OCI-LY7 (cell line): ENCODE results near the gene DENND5B. TPM values are rescaled to one million over a fixed set of nuclear protein-coding genes. Genes with fewer than 3 reads are reported as not detected.

Experiments
- BruUV-seq: library from RNA; stranded (reverse); fragments of 400-500 nt; replicated peaks from 2 replicates; lab custom pipeline; 2021; lab: Mats Ljungman, UMichigan
- CTCF ChIA-PET: fragments of 300-600 bp; sonication (Branson Sonifier 250); formaldehyde crosslinking; loops from one replicate; lab custom pipeline; 2022; ENCODE audit warnings: antibody characterized with exemption; ENCODE audit not compliant: unreplicated experiment; lab: Charles Lee
- POLR2A ChIA-PET: fragments of 300-600 bp; sonication (Branson Sonifier 250); formaldehyde crosslinking; loops from one replicate; lab custom pipeline; 2022; ENCODE audit warnings: antibody characterized with exemption; lab: Charles Lee
- DNase-seq: peaks from one replicate; pipeline ENCODE4 v3.0.0-alpha.2; 2015; ENCODE audit warnings: low spot score
- H2AFZ ChIP-seq: fragments of 200-600 bp; sonication (generic), shearing (Covaris generic); 2 replicates; pipeline ENCODE4 v1.6.1; 2014; ENCODE audit warnings: mild to moderate bottlenecking, antibody characterized with exemption, low read length, moderate library complexity
- H3K27ac ChIP-seq: fragments of 200-600 bp; sonication (generic); 2 replicates; pipeline ENCODE4 v1.5.1; 2014; ENCODE audit warnings: mixed run types, low read depth, mild to moderate bottlenecking, moderate library complexity, low read length, inconsistent platforms; ENCODE audit not compliant: poor library complexity, severe bottlenecking
- H3K36me3 ChIP-seq: fragments of 200-600 bp; sonication (generic); 2 replicates; pipeline ENCODE4 v1.6.1; 2014; ENCODE audit warnings: mild to moderate bottlenecking, antibody characterized with exemption, low read length, moderate library complexity, mixed read lengths; ENCODE audit not compliant: insufficient read depth
- H3K4me1 ChIP-seq: fragments of 200-600 bp; sonication (generic); 2 replicates; pipeline ENCODE4 v1.5.1; 2014; ENCODE audit warnings: mild to moderate bottlenecking, low read length; ENCODE audit not compliant: insufficient read depth, poor library complexity, severe bottlenecking
- H3K4me2 ChIP-seq: fragments of 200-600 bp; sonication (generic); 2 replicates; pipeline ENCODE4 v1.6.1; 2014; ENCODE audit warnings: mild to moderate bottlenecking, low read length
- H3K4me3 ChIP-seq: fragments of 200-600 bp; sonication (generic); 2 replicates; pipeline ENCODE4 v1.5.1; 2014; ENCODE audit warnings: mild to moderate bottlenecking, low read depth, low read length; ENCODE audit not compliant: poor library complexity, severe bottlenecking
- H3K79me2 ChIP-seq: fragments of 200-600 bp; sonication (generic); 2 replicates; pipeline ENCODE4 v1.6.1; 2016; ENCODE audit warnings: low read depth, mild to moderate bottlenecking, low read length, moderate library complexity, mixed read lengths; ENCODE audit not compliant: insufficient read depth
- H3K9me2 ChIP-seq: fragments of 200-600 bp; sonication (generic); 2 replicates; pipeline ENCODE4 v1.6.1; 2016; ENCODE audit warnings: mild to moderate bottlenecking, low read length, mixed read lengths; ENCODE audit not compliant: insufficient read depth
- H3K9me3 ChIP-seq: fragments of 200-600 bp; sonication (generic); 2 replicates; pipeline ENCODE4 v1.6.1; 2014; ENCODE audit warnings: mild to moderate bottlenecking, mixed run types, low read length, mixed read lengths
- H4K20me1 ChIP-seq: fragments of 200-600 bp; sonication (generic); 2 replicates; pipeline ENCODE4 v1.6.1; 2014; ENCODE audit warnings: mild to moderate bottlenecking, antibody characterized with exemption, low read length, moderate library complexity, mixed read lengths; ENCODE audit not compliant: insufficient read depth
- CTCF ChIP-seq: fragments of 200-600 bp; sonication (generic); conservative IDR thresholded peaks from 2 replicates; pipeline ENCODE4 v1.5.1; 2014; ENCODE audit warnings: mild to moderate bottlenecking, antibody characterized with exemption, low read length, moderate library complexity, mixed read lengths
- EZH2phosphoT487 ChIP-seq: fragments of 200-600 bp; sonication (generic); IDR thresholded peaks from 2 replicates; pipeline ENCODE4 v1.6.1; 2018; ENCODE audit warnings: low read depth, borderline replicate concordance, mild to moderate bottlenecking, mixed run types, antibody characterized with exemption, low read length, moderate library complexity, mixed read lengths
- intact Hi-C: fragments of 100-400 bp; cut with micrococcal nuclease; formaldehyde crosslinking; loops from one replicate; pipeline ENCODE4 v1.10.0; 2022; ENCODE audit not compliant: unreplicated experiment
- total RNA-seq, 2 experiments: library from RNA; depleted of rRNA in 1 of 2; stranded (reverse); fragments of >200 nt in 1 of 2; shearing (Covaris generic) in 1 of 2; gene quantifications; 2 replicates each; pipeline ENCODE4 v1.2.3, GENCODE V29; 2014 to 2022

The DENND5B gene
- total RNA-seq, 2 experiments from 2014 or later, result 23.1 to 38.9 TPM

GRCh38 chr12:31585271-31585670 is 5.7 kb downstream of the DENND5B start:
- peak overlapping the region; percentile 80; the same call in 1 of the 2 replicates for H3K4me2 ChIP-seq
- H2AFZ ChIP-seq, result no peak overlapping the region
- peaks cover 47% of the 10 kb centered on the region for H3K36me3 ChIP-seq
- DNase-seq, result no peak
- H3K9me3 ChIP-seq, result peaks cover 28% of the 10 kb centered on the region; the same call in 1 of the 2 replicates
- H3K4me3 ChIP-seq, result no peak overlapping the region
- no peaks in the 10 kb centered on the region for H4K20me1 ChIP-seq
- peaks cover 99% of the 10 kb centered on the region for H3K79me2 ChIP-seq
- ChIA-PET POLR2A (interaction anchor here (0.5 to 4.0 kb wide), 10 partner anchors 11 to 204 kb away, joined by 3 to 42 read pairs (median 3); no protein-coding TSS in a partner anchor), CTCF (no interaction called here)
- H3K9me2 ChIP-seq, result no peaks in the 10 kb centered on the region
- H3K4me1 ChIP-seq, result peaks cover 50% of the 10 kb centered on the region
- TF ChIP-seq CTCF (no peak), EZH2phosphoT487 (no peak)
- H3K27ac ChIP-seq, result no peak overlapping the region
- intact Hi-C loops, result loop anchor here (5.0 kb wide), 1 partner anchor 263 kb away; no protein-coding TSS in a partner anchor
- BruUV-seq, result no TSS peak

- H3K9me3 ChIP-seq, result peaks cover 28% of the 10 kb centered on the region; the same call in 1 of the 2 replicates
- H3K36me3 ChIP-seq, result peaks cover 47% of the 10 kb centered on the region
- BruUV-seq, result no TSS peak
- H3K4me2 ChIP-seq, result 0 out of 2 replicates have a peak overlapping the region, but pooled peaks have one; percentile 80
- TF ChIP-seq EZH2phosphoT487 (no peak), CTCF (no peak)
- peaks cover 50% of the 10 kb centered on the region for H3K4me1 ChIP-seq
- POLR2A ChIA-PET, result interaction anchor here (0.5 to 4.0 kb wide), 9 partner anchors 10 to 203 kb away, joined by 3 to 42 read pairs (median 3); no protein-coding TSS in a partner anchor
- no peak overlapping the region for H2AFZ ChIP-seq
- H3K4me3 ChIP-seq, result no peak overlapping the region
- peaks cover 99% of the 10 kb centered on the region for H3K79me2 ChIP-seq
- CTCF ChIA-PET, result no interaction called here
- no peak for DNase-seq
- no peaks in the 10 kb centered on the region for H3K9me2 ChIP-seq
- H3K27ac ChIP-seq, result no peak overlapping the region
- intact Hi-C loops, result loop anchor here (5.0 kb wide), 1 partner anchor 262 kb away; no protein-coding TSS in a partner anchor
- H4K20me1 ChIP-seq, result no peaks in the 10 kb centered on the region
Observed at GRCh38 chr12:31584782-31585181, 6.2 kb downstream of the DENND5B start.

GRCh38 chr12:31583878-31584277 is 7.1 kb downstream of the DENND5B start:
- peaks cover 47% of the 10 kb centered on the region for H3K36me3 ChIP-seq
- no peak for TF ChIP-seq CTCF
- no peak for TF ChIP-seq EZH2phosphoT487
- H3K4me3 ChIP-seq, result no peak overlapping the region
- H3K9me2 ChIP-seq, result no peaks in the 10 kb centered on the region
- POLR2A ChIA-PET, result interaction anchor here (0.5 to 3.7 kb wide), 7 partner anchors 9 to 570 kb away, joined by 3 to 42 read pairs (median 3); no protein-coding TSS in a partner anchor
- CTCF ChIA-PET, result no interaction called here
- no peak overlapping the region for H3K27ac ChIP-seq
- BruUV-seq, result no TSS peak
- peaks cover 28% of the 10 kb centered on the region; the same call in 1 of the 2 replicates for H3K9me3 ChIP-seq
- no peak overlapping the region for H2AFZ ChIP-seq
- H3K4me1 ChIP-seq, result peaks cover 46% of the 10 kb centered on the region
- DNase-seq, result no peak
- intact Hi-C loops, result no loop called here
- peaks cover 4% of the 10 kb centered on the region; the same call in 1 of the 2 replicates for H4K20me1 ChIP-seq
- H3K4me2 ChIP-seq, result no peak overlapping the region
- peaks cover 98% of the 10 kb centered on the region for H3K79me2 ChIP-seq
